Stimulated activated CD4-positive, alpha-beta T cell treated with anti-CD3 and anti-CD28 coated beads, Interleukin-2, amount 100 ng/mL, for 48 hours (primary cell): ENCODE data around the gene GOLT1B.

Experiments
- DNase-seq, 2 donors: peaks; one replicate each; pipeline ENCODE4 v3.0.0-alpha.2; 2020

GOLT1B gene

GRCh38 chr12:21566907-21567394 is 65.4 kb downstream of the GOLT1B start:
- no peak for DNase-seq
